Choroid plexus epithelial cell (primary cell): ENCODE data around the gene CNTNAP1.
A peak's percentile ranks its signal among the peaks of the same experiment; 100 is the strongest.

ENCODE experiments used
- DNase-seq: peaks from one replicate; pipeline ENCODE4 v3.0.0-alpha.2; 2010; ENCODE audit warnings: low read depth
- H3K4me3 ChIP-seq: 2 replicates; pipeline ENCODE4 v1.5.1; 2011; ENCODE audit warnings: low read depth, mild to moderate bottlenecking, control low read depth, low read length, moderate library complexity
- TF ChIP-seq, protein P1 (sequence below): conservative IDR thresholded peaks from 2 replicates; pipeline ENCODE4 v1.5.1; 2011; ENCODE audit warnings: low read depth, mild to moderate bottlenecking, control low read depth, inconsistent platforms, low read length, moderate library complexity

CNTNAP1 gene

DNA sequence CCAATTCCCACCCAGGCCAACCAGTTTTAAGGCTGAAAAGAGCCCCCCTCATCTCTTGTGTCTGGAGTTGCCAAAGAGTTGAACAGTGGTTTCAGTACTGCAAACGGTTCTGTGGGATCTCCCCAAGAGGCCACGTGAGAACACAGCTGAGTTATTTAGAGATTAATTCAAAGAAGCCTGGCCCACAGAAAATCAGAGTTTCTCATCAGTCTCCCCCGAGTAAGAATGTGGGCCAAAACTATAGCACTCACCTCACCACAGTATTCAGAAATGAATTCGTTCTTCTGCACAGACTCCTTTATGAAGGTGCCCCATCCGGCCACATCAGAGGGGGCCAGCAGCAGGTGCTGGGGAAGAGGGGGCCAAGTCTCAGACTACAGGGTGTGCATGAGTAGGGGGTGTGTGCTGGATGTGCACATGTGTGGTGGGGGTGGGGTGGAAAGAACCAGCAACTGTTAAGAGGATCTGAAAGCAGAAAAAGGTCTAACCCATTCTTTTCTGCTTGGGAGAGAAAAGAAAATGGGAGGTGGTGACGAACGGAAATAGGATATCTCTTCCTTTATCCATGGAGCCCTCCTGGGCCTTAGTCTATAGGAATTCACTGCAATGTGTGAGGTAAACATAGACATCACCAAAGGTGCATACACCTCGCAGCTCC, 22.6 kb downstream of the CNTNAP1 start:
- TF ChIP-seq, protein P1, sequence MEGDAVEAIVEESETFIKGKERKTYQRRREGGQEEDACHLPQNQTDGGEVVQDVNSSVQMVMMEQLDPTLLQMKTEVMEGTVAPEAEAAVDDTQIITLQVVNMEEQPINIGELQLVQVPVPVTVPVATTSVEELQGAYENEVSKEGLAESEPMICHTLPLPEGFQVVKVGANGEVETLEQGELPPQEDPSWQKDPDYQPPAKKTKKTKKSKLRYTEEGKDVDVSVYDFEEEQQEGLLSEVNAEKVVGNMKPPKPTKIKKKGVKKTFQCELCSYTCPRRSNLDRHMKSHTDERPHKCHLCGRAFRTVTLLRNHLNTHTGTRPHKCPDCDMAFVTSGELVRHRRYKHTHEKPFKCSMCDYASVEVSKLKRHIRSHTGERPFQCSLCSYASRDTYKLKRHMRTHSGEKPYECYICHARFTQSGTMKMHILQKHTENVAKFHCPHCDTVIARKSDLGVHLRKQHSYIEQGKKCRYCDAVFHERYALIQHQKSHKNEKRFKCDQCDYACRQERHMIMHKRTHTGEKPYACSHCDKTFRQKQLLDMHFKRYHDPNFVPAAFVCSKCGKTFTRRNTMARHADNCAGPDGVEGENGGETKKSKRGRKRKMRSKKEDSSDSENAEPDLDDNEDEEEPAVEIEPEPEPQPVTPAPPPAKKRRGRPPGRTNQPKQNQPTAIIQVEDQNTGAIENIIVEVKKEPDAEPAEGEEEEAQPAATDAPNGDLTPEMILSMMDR: no peak
- H3K4me3 ChIP-seq: no peak overlapping the region
- DNase-seq: no peak

DNA sequence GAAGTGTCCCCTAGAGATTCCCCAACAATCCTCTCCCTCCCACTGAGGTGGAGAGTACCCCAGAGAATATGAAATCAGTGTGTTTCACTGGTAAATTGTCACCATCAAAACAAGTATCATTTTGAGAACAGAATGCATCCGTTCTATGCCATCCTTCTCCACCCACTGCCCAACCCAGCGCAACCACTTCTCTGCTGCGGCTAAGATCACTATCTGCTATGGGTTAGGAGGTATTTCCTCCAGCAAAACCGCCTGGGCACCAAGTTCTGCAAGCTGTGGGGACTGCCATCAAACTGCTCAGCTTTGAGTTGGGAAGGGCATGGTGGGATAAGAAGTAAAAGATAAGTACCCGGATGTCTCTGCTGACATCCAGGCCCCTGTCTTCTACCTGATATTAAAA, 24.4 kb downstream of the CNTNAP1 start:
- no peak overlapping the region for H3K4me3 ChIP-seq
- no peak for DNase-seq
- TF ChIP-seq, protein P1: no peak

DNA sequence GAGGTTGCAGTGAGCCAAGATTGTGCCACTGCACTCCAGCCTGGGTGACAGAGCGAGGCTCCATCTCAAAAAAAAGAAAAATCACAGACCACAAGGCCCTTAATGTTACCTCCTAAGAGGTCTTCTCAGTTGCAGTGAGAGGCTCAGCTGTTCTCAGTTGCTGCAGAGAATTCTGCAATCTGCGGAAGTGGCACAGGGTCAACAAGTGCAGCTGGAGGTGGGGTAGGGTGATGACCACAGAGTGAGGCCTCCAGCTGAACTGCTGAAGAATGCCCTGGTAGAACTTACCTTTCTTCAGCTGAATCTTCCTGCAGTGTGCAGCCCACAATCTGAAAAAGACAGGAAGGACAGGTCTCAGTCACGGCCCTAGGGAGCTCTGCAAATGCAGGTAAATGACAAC, 26.3 kb downstream of the CNTNAP1 start:
- TF ChIP-seq, protein P1: no peak
- no peak for DNase-seq
- no peak overlapping the region for H3K4me3 ChIP-seq

DNA sequence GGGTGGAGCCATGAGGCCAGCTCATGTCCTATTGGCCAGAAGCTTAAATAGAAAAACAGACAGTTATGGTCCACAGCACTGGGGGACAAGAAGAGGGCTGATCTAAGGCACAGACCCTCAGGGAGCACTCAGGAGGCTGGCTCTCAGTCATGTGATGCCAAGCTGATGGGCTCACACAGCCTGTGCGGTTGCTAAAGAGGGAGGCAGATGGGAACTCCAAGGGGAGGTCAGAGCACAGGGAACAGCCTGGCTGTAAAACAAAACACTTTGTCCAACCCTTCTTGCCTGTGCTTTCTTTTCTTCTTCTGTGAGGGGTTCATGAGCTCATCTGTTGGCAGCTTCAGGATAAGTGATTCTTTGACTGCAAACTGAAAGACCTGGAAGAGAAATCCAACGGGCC, 27.2 kb downstream of the CNTNAP1 start:
- TF ChIP-seq, protein P1: no peak
- H3K4me3 ChIP-seq: no peak overlapping the region
- no peak for DNase-seq

DNA sequence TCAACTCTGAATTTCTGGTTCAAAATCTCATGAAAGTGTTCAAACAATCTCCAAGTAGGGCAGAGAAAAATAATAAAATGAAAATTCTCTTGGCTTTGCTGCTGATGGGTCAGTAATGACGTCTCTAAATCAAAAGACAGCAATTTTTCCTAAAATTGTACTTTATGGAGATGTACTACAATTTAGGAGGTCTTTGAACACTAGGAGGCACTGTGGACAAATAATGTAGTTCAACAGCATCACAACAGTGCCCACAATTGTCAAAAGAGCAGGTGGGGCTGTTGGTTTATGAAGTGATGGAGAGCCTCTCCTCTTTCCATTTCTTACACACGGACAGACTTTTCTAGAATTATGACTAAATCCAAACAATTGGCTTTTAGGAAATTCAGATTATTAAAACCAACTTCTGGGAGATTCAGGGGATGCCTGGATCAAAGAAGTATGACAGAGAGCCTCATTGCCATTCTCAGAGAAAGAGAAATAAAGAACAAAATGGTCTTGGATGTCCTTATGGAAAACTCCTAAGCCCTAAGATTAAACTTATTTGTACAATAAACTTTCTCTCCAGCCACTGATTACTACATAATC, 38.8 kb downstream of the CNTNAP1 start:
- TF ChIP-seq, protein P1: peak; percentile 63
- H3K4me3 ChIP-seq: no peak overlapping the region
- peak; percentile 85 for DNase-seq

DNA sequence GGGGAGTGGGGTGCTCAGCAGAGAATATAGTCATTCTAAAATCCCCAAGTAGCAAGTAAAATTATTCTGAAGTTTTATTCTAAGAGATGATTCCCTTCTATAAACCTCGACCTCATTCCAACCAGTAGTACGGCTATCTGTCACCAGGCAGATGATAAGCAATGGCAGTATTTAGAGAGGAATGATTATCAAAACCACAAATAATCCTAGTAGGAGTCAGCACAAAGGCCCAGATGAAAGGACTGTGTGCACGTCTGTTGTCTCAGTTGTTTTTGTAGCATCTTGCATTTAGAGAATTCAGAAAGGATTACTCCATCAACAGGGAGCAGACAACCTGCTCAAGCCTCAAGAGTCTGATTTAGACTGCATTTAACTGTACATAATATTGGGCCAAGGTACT, 41.3 kb downstream of the CNTNAP1 start:
- TF ChIP-seq, protein P1: no peak
- DNase-seq: no peak
- H3K4me3 ChIP-seq: no peak overlapping the region

DNA sequence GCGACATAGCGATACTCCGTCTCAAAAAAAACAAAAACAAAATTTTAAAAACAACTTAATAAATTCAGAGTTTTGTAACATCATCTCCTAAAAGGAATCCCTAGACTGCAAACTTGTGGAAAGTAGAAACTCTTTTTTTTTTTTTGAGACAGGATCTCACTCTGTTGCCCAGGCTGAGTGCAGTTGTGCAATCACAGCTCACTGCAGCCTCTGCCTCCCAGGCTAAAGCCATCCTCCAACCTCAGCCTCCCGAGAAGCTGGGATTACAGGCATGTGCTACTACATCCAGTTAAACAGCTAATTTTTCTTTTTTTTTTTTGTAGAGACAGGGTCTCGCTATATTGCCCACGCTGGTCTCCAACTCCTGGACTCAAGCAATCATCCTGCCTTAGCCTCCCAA, 42.8 kb downstream of the CNTNAP1 start:
- TF ChIP-seq, protein P1: no peak
- DNase-seq: no peak
- H3K4me3 ChIP-seq: no peak overlapping the region
